GM12878 (cell line): Measurements from ENCODE around the gene LRP1.

Source experiments
- CREB1 ChIP-seq: IDR thresholded peaks from 2 replicates; pipeline ENCODE4 v1.6.1; 2012; ENCODE audit warnings: low read depth, mild to moderate bottlenecking, inconsistent platforms
- EP300 ChIP-seq, 2 experiments: fragments of 150-350 bp in 1 of 2; IDR thresholded peaks; 2 replicates each; pipeline ENCODE4 v1.6.1; 2011 to 2012; ENCODE audit warnings: low read depth in 2 of 2, low read length in 2 of 2, borderline replicate concordance in 1 of 2, improper control_type of control experiment in 1 of 2, inconsistent platforms in 1 of 2; ENCODE audit not compliant: control insufficient read depth in 1 of 2
- EZH2 ChIP-seq: IDR thresholded peaks from 2 replicates; pipeline ENCODE4 v1.6.1; 2012; ENCODE audit warnings: low read depth, mild to moderate bottlenecking, control low read depth, inconsistent platforms, low read length, borderline replicate concordance; ENCODE audit not compliant: control insufficient read depth
- RB1 ChIP-seq: fragments of 450-650 bp; formaldehyde crosslinking; IDR thresholded peaks from 2 replicates; pipeline ENCODE4 v1.6.1; 2017; ENCODE audit warnings: mild to moderate bottlenecking, borderline replicate concordance
- SRF ChIP-seq, 2 experiments: IDR thresholded peaks; 2 replicates each; pipeline ENCODE4 v1.6.1; 2011; ENCODE audit warnings: low read depth in 2 of 2, low read length in 2 of 2, mild to moderate bottlenecking in 1 of 2, moderate library complexity in 1 of 2
- ZSCAN29 ChIP-seq: fragments of 450-650 bp; IDR thresholded peaks from 2 replicates; pipeline ENCODE4 v1.6.1; 2017; ENCODE audit warnings: mild to moderate bottlenecking, moderate library complexity

DNA sequence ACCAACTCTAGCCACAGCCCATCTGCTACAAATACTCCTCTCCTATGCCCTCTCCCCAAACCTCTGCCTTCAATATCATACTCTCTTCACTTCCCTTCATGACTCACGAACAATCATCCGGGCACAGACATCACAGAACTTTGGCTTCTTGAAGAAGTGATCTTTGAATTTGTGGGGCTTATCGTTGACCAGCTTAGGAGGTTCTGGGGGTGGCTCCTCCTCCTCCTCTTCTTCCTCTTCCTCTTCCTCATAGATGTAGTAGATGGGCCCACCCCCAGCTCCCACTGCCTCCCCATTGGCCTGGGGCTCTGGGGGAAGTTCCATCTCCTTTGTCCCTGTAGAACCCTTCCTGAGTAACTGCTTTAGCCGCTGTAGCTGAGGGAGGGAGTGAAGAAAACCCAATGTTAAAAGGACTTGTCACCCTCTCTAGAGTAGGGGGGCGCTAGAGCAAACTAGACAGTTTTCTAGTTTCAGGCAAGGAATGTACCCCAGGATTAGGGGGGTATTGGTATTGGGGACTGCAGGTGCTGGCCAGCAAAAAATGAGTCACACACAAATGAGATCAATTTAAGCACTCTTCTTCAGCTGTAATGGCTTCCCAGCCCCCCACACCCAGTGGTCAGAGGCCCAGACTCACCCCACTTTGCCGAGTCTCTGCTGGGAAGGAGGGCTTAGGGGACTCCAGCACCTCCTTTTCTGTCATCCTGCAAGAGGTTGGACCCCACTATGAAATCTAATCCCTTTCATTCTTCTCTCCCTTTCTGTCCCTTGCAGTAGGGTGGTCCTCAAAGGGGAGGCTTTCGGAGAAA lies 120.9 kb downstream of the LRP1 start:
- TF ChIP-seq RB1 (no peak), CREB1 (no peak), EP300 (IDR thresholded peaks at IDR 0.05; ENCODE audit: borderline replicate concordance in 1 of 2, control insufficient read depth in 1 of 2, low read depth in 2 of 2, low read length in 2 of 2) (no peak), SRF (IDR thresholded peaks at IDR 0.05; ENCODE audit: low read depth in 2 of 2, low read length in 2 of 2) (no peak), ZSCAN29 (no peak), EZH2 (no peak)
